Panc1 (cell line): ENCODE results near the gene TNFAIP3.

Experiments used
- POLR2AphosphoS5 ChIP-seq: IDR thresholded peaks from 2 replicates; pipeline ENCODE4 v1.6.1; 2012; ENCODE audit warnings: mild to moderate bottlenecking, low read depth, low read length, moderate library complexity
- SIN3A ChIP-seq: IDR thresholded peaks from 2 replicates; pipeline ENCODE4 v1.6.1; 2012; ENCODE audit warnings: low read depth, mild to moderate bottlenecking, low read length, moderate library complexity, borderline replicate concordance; ENCODE audit not compliant: insufficient read depth
- TCF7L2 ChIP-seq: IDR thresholded peaks from 2 replicates; pipeline ENCODE4 v1.6.1; 2011; ENCODE audit warnings: mild to moderate bottlenecking, low read depth, low read length, inconsistent platforms
- TF ChIP-seq, protein P1 (sequence below), 2 experiments: IDR thresholded peaks; 2 replicates each; pipeline ENCODE4 v1.6.1; 2011 to 2012; ENCODE audit warnings: low read depth in 2 of 2, control low read depth in 1 of 2, low read length in 1 of 2, mild to moderate bottlenecking in 1 of 2, moderate library complexity in 1 of 2; ENCODE audit not compliant: insufficient read depth in 1 of 2
- TF ChIP-seq, protein P2 (sequence below): fragments of 450-650 bp; IDR thresholded peaks from 2 replicates; pipeline ENCODE4 v1.5.1; 2017; ENCODE audit warnings: mild to moderate bottlenecking

DNA sequence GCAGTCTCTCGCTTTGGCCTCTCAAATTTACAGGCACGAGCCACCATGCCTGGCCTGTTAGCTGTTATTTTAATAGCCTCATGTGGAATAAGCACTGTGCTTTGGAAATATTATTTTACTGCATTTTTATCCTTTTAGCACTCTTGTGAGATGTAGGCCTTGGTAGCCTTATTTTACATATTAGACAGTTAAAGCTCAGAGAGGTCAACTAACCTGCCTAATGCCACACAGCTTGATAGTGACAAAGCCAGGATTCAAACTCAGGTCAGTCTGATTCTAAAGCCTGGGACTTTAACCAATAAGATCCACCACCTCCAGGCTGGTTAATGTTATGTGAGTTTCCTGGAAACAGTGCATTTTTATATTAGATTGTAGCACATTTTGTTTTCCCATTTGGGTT is 9.5 kb downstream of the TNFAIP3 start:
- TF ChIP-seq, protein P1, sequence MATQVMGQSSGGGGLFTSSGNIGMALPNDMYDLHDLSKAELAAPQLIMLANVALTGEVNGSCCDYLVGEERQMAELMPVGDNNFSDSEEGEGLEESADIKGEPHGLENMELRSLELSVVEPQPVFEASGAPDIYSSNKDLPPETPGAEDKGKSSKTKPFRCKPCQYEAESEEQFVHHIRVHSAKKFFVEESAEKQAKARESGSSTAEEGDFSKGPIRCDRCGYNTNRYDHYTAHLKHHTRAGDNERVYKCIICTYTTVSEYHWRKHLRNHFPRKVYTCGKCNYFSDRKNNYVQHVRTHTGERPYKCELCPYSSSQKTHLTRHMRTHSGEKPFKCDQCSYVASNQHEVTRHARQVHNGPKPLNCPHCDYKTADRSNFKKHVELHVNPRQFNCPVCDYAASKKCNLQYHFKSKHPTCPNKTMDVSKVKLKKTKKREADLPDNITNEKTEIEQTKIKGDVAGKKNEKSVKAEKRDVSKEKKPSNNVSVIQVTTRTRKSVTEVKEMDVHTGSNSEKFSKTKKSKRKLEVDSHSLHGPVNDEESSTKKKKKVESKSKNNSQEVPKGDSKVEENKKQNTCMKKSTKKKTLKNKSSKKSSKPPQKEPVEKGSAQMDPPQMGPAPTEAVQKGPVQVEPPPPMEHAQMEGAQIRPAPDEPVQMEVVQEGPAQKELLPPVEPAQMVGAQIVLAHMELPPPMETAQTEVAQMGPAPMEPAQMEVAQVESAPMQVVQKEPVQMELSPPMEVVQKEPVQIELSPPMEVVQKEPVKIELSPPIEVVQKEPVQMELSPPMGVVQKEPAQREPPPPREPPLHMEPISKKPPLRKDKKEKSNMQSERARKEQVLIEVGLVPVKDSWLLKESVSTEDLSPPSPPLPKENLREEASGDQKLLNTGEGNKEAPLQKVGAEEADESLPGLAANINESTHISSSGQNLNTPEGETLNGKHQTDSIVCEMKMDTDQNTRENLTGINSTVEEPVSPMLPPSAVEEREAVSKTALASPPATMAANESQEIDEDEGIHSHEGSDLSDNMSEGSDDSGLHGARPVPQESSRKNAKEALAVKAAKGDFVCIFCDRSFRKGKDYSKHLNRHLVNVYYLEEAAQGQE (IDR thresholded peaks at IDR 0.05; ENCODE audit: insufficient read depth in 1 of 2, low read depth in 2 of 2, low read length in 1 of 2): no peak
- TF ChIP-seq, protein P2, sequence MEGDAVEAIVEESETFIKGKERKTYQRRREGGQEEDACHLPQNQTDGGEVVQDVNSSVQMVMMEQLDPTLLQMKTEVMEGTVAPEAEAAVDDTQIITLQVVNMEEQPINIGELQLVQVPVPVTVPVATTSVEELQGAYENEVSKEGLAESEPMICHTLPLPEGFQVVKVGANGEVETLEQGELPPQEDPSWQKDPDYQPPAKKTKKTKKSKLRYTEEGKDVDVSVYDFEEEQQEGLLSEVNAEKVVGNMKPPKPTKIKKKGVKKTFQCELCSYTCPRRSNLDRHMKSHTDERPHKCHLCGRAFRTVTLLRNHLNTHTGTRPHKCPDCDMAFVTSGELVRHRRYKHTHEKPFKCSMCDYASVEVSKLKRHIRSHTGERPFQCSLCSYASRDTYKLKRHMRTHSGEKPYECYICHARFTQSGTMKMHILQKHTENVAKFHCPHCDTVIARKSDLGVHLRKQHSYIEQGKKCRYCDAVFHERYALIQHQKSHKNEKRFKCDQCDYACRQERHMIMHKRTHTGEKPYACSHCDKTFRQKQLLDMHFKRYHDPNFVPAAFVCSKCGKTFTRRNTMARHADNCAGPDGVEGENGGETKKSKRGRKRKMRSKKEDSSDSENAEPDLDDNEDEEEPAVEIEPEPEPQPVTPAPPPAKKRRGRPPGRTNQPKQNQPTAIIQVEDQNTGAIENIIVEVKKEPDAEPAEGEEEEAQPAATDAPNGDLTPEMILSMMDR: no peak
- TF ChIP-seq POLR2AphosphoS5 (no peak), SIN3A (no peak), TCF7L2 (no peak)
